ENCODE data around the gene EPHA8. TPM values are rescaled to one million over a fixed set of nuclear protein-coding genes. Genes with fewer than 3 reads are reported as not detected.

Gene EPHA8
- total RNA-seq, 1 donor from 2014 or later: 0.23 TPM

GRCh38 chr1:22551591-22551990 is 11.7 kb upstream of the EPHA8 start:
- no peak for TF ChIP-seq EZH2 (IDR thresholded peaks at IDR 0.05; ENCODE audit: insufficient read depth, low read length)
- TF ChIP-seq, protein P1, sequence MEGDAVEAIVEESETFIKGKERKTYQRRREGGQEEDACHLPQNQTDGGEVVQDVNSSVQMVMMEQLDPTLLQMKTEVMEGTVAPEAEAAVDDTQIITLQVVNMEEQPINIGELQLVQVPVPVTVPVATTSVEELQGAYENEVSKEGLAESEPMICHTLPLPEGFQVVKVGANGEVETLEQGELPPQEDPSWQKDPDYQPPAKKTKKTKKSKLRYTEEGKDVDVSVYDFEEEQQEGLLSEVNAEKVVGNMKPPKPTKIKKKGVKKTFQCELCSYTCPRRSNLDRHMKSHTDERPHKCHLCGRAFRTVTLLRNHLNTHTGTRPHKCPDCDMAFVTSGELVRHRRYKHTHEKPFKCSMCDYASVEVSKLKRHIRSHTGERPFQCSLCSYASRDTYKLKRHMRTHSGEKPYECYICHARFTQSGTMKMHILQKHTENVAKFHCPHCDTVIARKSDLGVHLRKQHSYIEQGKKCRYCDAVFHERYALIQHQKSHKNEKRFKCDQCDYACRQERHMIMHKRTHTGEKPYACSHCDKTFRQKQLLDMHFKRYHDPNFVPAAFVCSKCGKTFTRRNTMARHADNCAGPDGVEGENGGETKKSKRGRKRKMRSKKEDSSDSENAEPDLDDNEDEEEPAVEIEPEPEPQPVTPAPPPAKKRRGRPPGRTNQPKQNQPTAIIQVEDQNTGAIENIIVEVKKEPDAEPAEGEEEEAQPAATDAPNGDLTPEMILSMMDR (IDR thresholded peaks at IDR 0.05; ENCODE audit: insufficient read depth, low read depth, low read length): no peak
- DNase-seq (ENCODE audit: low read depth): no peak
- H3K4me3 Mint-ChIP-seq (ENCODE audit: unreplicated experiment): no peak overlapping the region
- no peak for FAIRE-seq
- H3K9me3 ChIP-seq (ENCODE audit: insufficient read depth, low read depth, low read length): no peaks in the 10 kb centered on the region
- H3K4me2 ChIP-seq (ENCODE audit: low read length): no peak overlapping the region
- H3K36me3 ChIP-seq (ENCODE audit: insufficient read depth, low read length): no peaks in the 10 kb centered on the region
- H3K27ac ChIP-seq (ENCODE audit: low read depth, low read length): no peak overlapping the region
- H4K20me1 ChIP-seq (ENCODE audit: insufficient read depth, low read length): no peaks in the 10 kb centered on the region
- peaks cover 37% of the 10 kb centered on the region for H3K27me3 ChIP-seq (ENCODE audit: insufficient read depth, low read length)
- H3K27me3 Mint-ChIP-seq (ENCODE audit: low read depth, unreplicated experiment): peaks cover 83% of the 10 kb centered on the region
- H3K9me3 Mint-ChIP-seq (ENCODE audit: unreplicated experiment): no peaks in the 10 kb centered on the region
- no peaks in the 10 kb centered on the region for H3K79me2 ChIP-seq (ENCODE audit: insufficient read depth, low read length)
- no peak overlapping the region for H2AFZ ChIP-seq (ENCODE audit: low read depth, low read length)
- peaks cover 2% of the 10 kb centered on the region for H3K36me3 Mint-ChIP-seq (ENCODE audit: low read depth, unreplicated experiment)
- no peak overlapping the region for H3K4me3 ChIP-seq (ENCODE audit: insufficient read depth, low read depth, low read length)
- no peak overlapping the region for H3K9ac ChIP-seq (ENCODE audit: low read length)
- no peaks in the 10 kb centered on the region for H3K4me1 Mint-ChIP-seq (ENCODE audit: low read depth, unreplicated experiment)
- H3K4me1 ChIP-seq (ENCODE audit: insufficient read depth, low read length): no peaks in the 10 kb centered on the region
- H3K27ac Mint-ChIP-seq (ENCODE audit: unreplicated experiment): no peak overlapping the region

GRCh38 chr1:22552021-22552420 is 11.3 kb upstream of the EPHA8 start:
- Histone ChIP-seq H3K9ac (ENCODE audit: low read length) (no peak overlapping the region), H3K4me1 (ENCODE audit: insufficient read depth, low read length) (no peaks in the 10 kb centered on the region), H3K36me3 (ENCODE audit: insufficient read depth, low read length) (no peaks in the 10 kb centered on the region), H3K4me2 (ENCODE audit: low read length) (no peak overlapping the region), H3K4me3 (ENCODE audit: insufficient read depth, low read depth, low read length) (no peak overlapping the region), H2AFZ (ENCODE audit: low read depth, low read length) (no peak overlapping the region), H3K9me3 (ENCODE audit: insufficient read depth, low read depth, low read length) (no peaks in the 10 kb centered on the region), H3K27ac (ENCODE audit: low read depth, low read length) (no peak overlapping the region), H3K79me2 (ENCODE audit: insufficient read depth, low read length) (no peaks in the 10 kb centered on the region), H3K27me3 (ENCODE audit: insufficient read depth, low read length) (peaks cover 34% of the 10 kb centered on the region), H4K20me1 (ENCODE audit: insufficient read depth, low read length) (no peaks in the 10 kb centered on the region)
- Mint-ChIP-seq H3K27me3 (ENCODE audit: low read depth, unreplicated experiment) (peaks cover 84% of the 10 kb centered on the region), H3K27ac (ENCODE audit: unreplicated experiment) (no peak overlapping the region), H3K4me3 (ENCODE audit: unreplicated experiment) (no peak overlapping the region), H3K9me3 (ENCODE audit: unreplicated experiment) (no peaks in the 10 kb centered on the region), H3K4me1 (ENCODE audit: low read depth, unreplicated experiment) (peaks cover 2% of the 10 kb centered on the region), H3K36me3 (ENCODE audit: low read depth, unreplicated experiment) (peaks cover 2% of the 10 kb centered on the region)
- TF ChIP-seq, protein P1 (IDR thresholded peaks at IDR 0.05; ENCODE audit: insufficient read depth, low read depth, low read length): no peak
- no peak for TF ChIP-seq EZH2 (IDR thresholded peaks at IDR 0.05; ENCODE audit: insufficient read depth, low read length)
- DNase-seq (ENCODE audit: low read depth): no peak
- FAIRE-seq: no peak

DNA sequence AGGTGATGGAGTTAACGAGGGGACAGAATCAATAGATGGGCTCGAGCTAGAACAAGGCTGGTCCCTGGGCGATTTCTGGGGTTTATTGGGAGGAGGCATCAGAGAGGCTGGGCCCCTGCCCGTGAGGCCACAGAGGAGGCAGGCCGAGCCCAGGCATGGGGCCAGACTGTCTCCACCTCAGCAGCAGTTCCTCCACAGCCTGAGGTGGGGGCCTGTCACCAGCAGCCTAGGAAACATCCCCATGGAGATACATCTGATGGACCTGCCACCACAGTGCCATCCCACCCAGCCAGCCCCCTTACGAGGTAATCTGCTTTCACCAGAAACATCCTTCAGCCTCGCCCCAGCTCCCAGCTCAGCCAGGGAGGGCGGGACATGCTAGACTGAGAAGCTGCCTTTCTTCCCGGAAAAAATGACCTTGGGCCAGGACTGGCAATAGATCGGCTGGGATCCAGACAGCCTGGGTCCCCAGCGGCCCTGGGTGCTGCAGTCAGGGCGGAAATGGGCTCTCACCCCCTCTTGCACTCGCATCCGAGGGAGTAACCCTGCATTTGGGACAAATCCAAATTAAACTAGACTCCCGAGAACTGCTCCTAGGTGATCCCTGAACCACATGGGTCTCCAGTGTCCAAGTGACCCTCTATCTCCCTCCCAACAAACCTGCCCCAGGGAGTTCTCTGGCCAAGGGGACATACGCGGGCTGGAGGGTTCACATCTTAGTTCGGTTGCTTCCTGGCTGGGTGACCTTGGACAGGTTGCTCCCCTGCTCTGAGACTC is 10.0 kb upstream of the EPHA8 start:
- no peaks in the 10 kb centered on the region for H3K9me3 ChIP-seq (ENCODE audit: insufficient read depth, low read depth, low read length)
- TF ChIP-seq, protein P1 (IDR thresholded peaks at IDR 0.05; ENCODE audit: insufficient read depth, low read depth, low read length): no peak
- no peak for TF ChIP-seq EZH2 (IDR thresholded peaks at IDR 0.05; ENCODE audit: insufficient read depth, low read length)
- no peak overlapping the region for H3K4me2 ChIP-seq (ENCODE audit: low read length)
- Mint-ChIP-seq H3K4me1 (ENCODE audit: low read depth, unreplicated experiment) (peaks cover 10% of the 10 kb centered on the region), H3K4me3 (ENCODE audit: unreplicated experiment) (no peak overlapping the region), H3K27ac (ENCODE audit: unreplicated experiment) (no peak overlapping the region), H3K36me3 (ENCODE audit: low read depth, unreplicated experiment) (peaks cover 2% of the 10 kb centered on the region), H3K9me3 (ENCODE audit: unreplicated experiment) (no peaks in the 10 kb centered on the region), H3K27me3 (ENCODE audit: low read depth, unreplicated experiment) (peaks cover 80% of the 10 kb centered on the region)
- no peaks in the 10 kb centered on the region for H3K4me1 ChIP-seq (ENCODE audit: insufficient read depth, low read length)
- H3K27me3 ChIP-seq (ENCODE audit: insufficient read depth, low read length): peaks cover 31% of the 10 kb centered on the region
- H2AFZ ChIP-seq (ENCODE audit: low read depth, low read length): no peak overlapping the region
- H4K20me1 ChIP-seq (ENCODE audit: insufficient read depth, low read length): no peaks in the 10 kb centered on the region
- no peak overlapping the region for H3K27ac ChIP-seq (ENCODE audit: low read depth, low read length)
- DNase-seq (ENCODE audit: low read depth) (no peak), FAIRE-seq (no peak)
- H3K4me3 ChIP-seq (ENCODE audit: insufficient read depth, low read depth, low read length): no peak overlapping the region
- H3K79me2 ChIP-seq (ENCODE audit: insufficient read depth, low read length): no peaks in the 10 kb centered on the region
- H3K36me3 ChIP-seq (ENCODE audit: insufficient read depth, low read length): no peaks in the 10 kb centered on the region
- H3K9ac ChIP-seq (ENCODE audit: low read length): no peak overlapping the region

All from astrocyte (in vitro differentiated cells and primary cell).